Neural progenitor cell (in vitro differentiated cells): ENCODE data around the gene LY86.

Experiments used
- EZH2 ChIP-seq: fragments of 200-600 bp; sonication (generic); IDR thresholded peaks from 2 replicates; pipeline ENCODE4 v1.6.1; 2017; ENCODE audit warnings: antibody characterized with exemption, mild to moderate bottlenecking, moderate library complexity
- EZH2phosphoT487 ChIP-seq: fragments of 200-600 bp; sonication (generic); IDR thresholded peaks from 2 replicates; pipeline ENCODE4 v1.6.1; 2017; ENCODE audit warnings: antibody characterized with exemption
- TF ChIP-seq, protein P1 (sequence below): fragments of 200-600 bp; sonication (generic); IDR thresholded peaks from 2 replicates; pipeline ENCODE4 v1.5.1; 2017; ENCODE audit warnings: antibody characterized with exemption, mild to moderate bottlenecking

DNA sequence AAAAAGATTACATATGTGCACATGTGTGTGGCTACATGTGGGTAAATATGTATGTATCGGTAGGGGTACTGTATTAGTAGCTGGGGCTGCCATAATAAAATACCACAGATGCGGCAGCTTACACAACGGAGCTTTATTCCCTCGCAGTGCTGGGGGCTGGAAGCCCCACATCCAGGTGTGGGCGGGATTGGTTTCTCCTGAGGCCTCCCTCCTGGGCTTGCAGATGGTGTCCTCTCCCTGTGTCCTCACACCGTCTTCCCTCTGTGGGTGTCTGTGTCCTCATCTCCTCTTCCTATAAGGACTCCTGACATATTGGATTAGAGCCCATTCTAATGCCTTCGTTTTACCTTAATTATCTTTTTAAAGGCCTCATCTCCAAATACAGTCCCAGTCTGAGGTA is 97.7 kb downstream of the LY86 start:
- TF ChIP-seq, protein P1, sequence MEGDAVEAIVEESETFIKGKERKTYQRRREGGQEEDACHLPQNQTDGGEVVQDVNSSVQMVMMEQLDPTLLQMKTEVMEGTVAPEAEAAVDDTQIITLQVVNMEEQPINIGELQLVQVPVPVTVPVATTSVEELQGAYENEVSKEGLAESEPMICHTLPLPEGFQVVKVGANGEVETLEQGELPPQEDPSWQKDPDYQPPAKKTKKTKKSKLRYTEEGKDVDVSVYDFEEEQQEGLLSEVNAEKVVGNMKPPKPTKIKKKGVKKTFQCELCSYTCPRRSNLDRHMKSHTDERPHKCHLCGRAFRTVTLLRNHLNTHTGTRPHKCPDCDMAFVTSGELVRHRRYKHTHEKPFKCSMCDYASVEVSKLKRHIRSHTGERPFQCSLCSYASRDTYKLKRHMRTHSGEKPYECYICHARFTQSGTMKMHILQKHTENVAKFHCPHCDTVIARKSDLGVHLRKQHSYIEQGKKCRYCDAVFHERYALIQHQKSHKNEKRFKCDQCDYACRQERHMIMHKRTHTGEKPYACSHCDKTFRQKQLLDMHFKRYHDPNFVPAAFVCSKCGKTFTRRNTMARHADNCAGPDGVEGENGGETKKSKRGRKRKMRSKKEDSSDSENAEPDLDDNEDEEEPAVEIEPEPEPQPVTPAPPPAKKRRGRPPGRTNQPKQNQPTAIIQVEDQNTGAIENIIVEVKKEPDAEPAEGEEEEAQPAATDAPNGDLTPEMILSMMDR = no peak
- TF ChIP-seq EZH2 (no peak), EZH2phosphoT487 (no peak)
